Smooth muscle cell (in vitro differentiated cells): ENCODE results near the gene EGFL7. TPM values are rescaled to one million over a fixed set of nuclear protein-coding genes. Genes with fewer than 3 reads are reported as not detected.

Experiments used
- DNase-seq: peaks from one replicate; lab custom pipeline; 2025; ENCODE audit not compliant: unreplicated experiment; lab: John Stamatoyannopoulos, UW
- H2AFZ ChIP-seq: fragments of 200-600 bp; sonication (generic); 2 replicates; pipeline ENCODE4 v1.6.0; 2016; ENCODE audit warnings: antibody characterized with exemption, low read depth, mild to moderate bottlenecking
- H3F3A ChIP-seq: fragments of 200-600 bp; sonication (generic); 2 replicates; pipeline ENCODE4 v1.6.0; 2017; ENCODE audit warnings: antibody characterized with exemption, low read depth
- H3K27ac ChIP-seq: fragments of 200-600 bp; sonication (generic); 2 replicates; pipeline ENCODE4 v1.5.1; 2016; ENCODE audit warnings: low read depth, mild to moderate bottlenecking
- H3K27me3 ChIP-seq: fragments of 200-600 bp; sonication (generic); 2 replicates; pipeline ENCODE4 v1.6.1; 2016; ENCODE audit warnings: low read depth, mild to moderate bottlenecking
- H3K36me3 ChIP-seq: fragments of 200-600 bp; sonication (generic); 2 replicates; pipeline ENCODE4 v1.5.1; 2016; ENCODE audit warnings: low read depth
- H3K4me1 ChIP-seq: fragments of 200-600 bp; sonication (generic); 2 replicates; pipeline ENCODE4 v1.5.1; 2016; ENCODE audit warnings: low read depth
- H3K4me2 ChIP-seq: fragments of 200-600 bp; sonication (generic); 2 replicates; pipeline ENCODE4 v1.6.0; 2016; ENCODE audit warnings: mild to moderate bottlenecking
- H3K4me3 ChIP-seq: fragments of 200-600 bp; sonication (generic); 2 replicates; pipeline ENCODE4 v1.5.1; 2016; ENCODE audit warnings: mild to moderate bottlenecking
- H3K79me2 ChIP-seq: fragments of 200-600 bp; sonication (generic); 2 replicates; pipeline ENCODE4 v1.6.0; 2016; ENCODE audit warnings: low read depth, mild to moderate bottlenecking
- H3K9ac ChIP-seq: fragments of 200-600 bp; sonication (generic); 2 replicates; pipeline ENCODE4 v1.6.0; 2016; ENCODE audit warnings: low read depth
- H3K9me3 ChIP-seq: fragments of 200-600 bp; sonication (generic); replicated peaks from 2 replicates; pipeline ENCODE4 v1.5.1; 2016; ENCODE audit warnings: low read depth
- H4K20me1 ChIP-seq: fragments of 200-600 bp; sonication (generic); 2 replicates; pipeline ENCODE4 v1.6.0; 2016; ENCODE audit warnings: low read depth
- WGBS: methylation state at CpG from one replicate; pipeline ENCODE4 v1.1.7; 2016; ENCODE audit warnings: low lambda C conversion rate; 5-methylcytosine and 5-hydroxymethylcytosine counted together
- polyA plus RNA-seq: library from polyadenylated mRNA; unstranded; fragments of >200 nt; fragmentation: Nextera tagmentation; extraction: Ambion mirVana; gene quantifications from 2 replicates; pipeline ENCODE4 v1.2.1, GENCODE V29; 2016
- total RNA-seq: library from RNA; depleted of rRNA; stranded (reverse); fragments of >200 nt; gene quantifications from 2 replicates; pipeline ENCODE4 v1.2.3, GENCODE V29; 2014
- TF ChIP-seq, protein P1 (sequence below): fragments of 200-600 bp; sonication (generic); IDR thresholded peaks from 2 replicates; pipeline ENCODE4 v1.5.1; 2017; ENCODE audit warnings: borderline replicate concordance, mild to moderate bottlenecking, antibody characterized with exemption; ENCODE audit not compliant: insufficient read depth, poor library complexity, severe bottlenecking

EGFL7 gene
- total and polyA plus RNA-seq, 2 experiments from 2014 or later = 61.8 to 239 TPM

DNA sequence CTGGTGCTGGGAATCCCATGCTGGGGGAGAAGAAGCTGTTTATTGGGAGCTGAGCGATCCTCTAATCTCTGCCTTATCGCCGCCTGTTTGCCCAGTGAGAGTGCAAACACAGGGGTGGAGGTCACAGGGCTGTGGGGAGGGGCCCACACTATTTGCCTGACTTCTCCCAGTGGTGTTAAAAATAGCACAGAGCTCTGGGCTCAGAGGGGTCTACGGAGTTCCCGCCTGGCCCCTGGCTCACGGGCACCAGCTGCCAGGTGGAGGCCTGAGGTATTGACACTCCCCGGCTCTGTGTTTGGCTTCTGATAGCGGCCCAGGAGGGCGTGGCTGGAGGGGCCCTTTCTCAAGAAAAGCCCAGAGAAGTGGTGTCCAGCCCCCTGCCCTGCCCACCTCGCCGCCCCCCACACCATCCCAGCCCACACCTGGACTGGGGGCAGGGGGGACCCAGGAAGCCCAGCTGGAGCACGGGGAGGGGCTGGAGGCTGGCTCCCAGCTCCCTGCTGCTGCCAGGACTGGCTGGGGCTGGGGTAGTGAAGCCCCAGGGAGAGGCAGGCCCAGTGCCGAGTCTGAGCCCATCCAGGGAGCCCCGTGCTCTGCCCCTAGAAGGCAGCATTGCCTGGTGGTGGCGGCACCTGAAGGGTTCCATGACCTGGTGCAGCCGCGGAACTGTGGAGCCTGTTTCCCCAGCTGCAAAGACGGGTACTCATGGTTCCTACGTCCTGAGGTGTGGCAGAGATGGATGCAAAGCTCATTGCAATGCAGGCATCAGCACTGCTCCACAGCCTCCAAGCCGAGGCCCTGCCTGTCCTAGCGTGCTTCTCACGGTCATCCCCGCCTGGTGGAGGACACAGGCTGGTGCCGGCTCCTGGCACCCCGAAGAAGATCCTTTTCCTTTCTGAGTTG lies 35.7 kb upstream of the EGFL7 start:
- H3F3A ChIP-seq = no peaks in the 10 kb centered on the region
- H3K79me2 ChIP-seq = no peaks in the 10 kb centered on the region
- H3K4me3 ChIP-seq = no peak overlapping the region
- H3K4me1 ChIP-seq = no peaks in the 10 kb centered on the region
- no peaks in the 10 kb centered on the region for H4K20me1 ChIP-seq
- 77% methylated on average over 23 of the region's 25 CpGs for WGBS
- no peaks in the 10 kb centered on the region for H3K36me3 ChIP-seq
- no peak for DNase-seq
- H3K9me3 ChIP-seq = no peaks in the 10 kb centered on the region
- no peak overlapping the region for H3K4me2 ChIP-seq
- H3K9ac ChIP-seq = no peak overlapping the region
- TF ChIP-seq, protein P1, sequence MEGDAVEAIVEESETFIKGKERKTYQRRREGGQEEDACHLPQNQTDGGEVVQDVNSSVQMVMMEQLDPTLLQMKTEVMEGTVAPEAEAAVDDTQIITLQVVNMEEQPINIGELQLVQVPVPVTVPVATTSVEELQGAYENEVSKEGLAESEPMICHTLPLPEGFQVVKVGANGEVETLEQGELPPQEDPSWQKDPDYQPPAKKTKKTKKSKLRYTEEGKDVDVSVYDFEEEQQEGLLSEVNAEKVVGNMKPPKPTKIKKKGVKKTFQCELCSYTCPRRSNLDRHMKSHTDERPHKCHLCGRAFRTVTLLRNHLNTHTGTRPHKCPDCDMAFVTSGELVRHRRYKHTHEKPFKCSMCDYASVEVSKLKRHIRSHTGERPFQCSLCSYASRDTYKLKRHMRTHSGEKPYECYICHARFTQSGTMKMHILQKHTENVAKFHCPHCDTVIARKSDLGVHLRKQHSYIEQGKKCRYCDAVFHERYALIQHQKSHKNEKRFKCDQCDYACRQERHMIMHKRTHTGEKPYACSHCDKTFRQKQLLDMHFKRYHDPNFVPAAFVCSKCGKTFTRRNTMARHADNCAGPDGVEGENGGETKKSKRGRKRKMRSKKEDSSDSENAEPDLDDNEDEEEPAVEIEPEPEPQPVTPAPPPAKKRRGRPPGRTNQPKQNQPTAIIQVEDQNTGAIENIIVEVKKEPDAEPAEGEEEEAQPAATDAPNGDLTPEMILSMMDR = no peak
- no peak overlapping the region for H3K27ac ChIP-seq
- no peak overlapping the region for H2AFZ ChIP-seq
- H3K27me3 ChIP-seq = no peaks in the 10 kb centered on the region

DNA sequence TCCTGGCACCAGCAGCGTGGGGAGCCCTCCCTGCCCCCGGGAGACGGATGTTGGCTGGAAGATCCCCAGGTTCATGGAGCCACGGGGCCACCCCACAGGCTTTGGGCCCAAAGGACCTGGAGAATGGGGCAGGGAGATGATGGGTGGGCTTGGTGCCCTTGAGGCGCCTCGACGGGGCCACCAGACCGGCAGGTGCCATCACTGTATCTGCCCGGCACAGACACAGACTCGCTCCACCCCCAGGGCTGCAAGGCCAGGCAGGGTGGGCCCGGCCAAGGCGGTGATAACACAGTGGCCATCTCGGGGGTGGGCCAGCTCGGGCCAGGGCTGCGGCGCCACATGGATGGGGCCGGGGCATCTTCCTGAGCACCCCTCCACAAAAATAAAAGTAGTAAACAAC lies 35.0 kb upstream of the EGFL7 start:
- Histone ChIP-seq H3F3A (no peaks in the 10 kb centered on the region), H3K4me2 (no peak overlapping the region), H3K9me3 (no peaks in the 10 kb centered on the region), H3K27ac (no peak overlapping the region), H3K27me3 (no peaks in the 10 kb centered on the region), H3K4me1 (no peaks in the 10 kb centered on the region), H3K79me2 (no peaks in the 10 kb centered on the region), H4K20me1 (no peaks in the 10 kb centered on the region), H3K9ac (no peak overlapping the region), H3K4me3 (no peak overlapping the region), H2AFZ (no peak overlapping the region), H3K36me3 (no peaks in the 10 kb centered on the region)
- WGBS = 94% methylated on average over 17 of the region's 17 CpGs
- no peak for DNase-seq
- TF ChIP-seq, protein P1 = no peak

DNA sequence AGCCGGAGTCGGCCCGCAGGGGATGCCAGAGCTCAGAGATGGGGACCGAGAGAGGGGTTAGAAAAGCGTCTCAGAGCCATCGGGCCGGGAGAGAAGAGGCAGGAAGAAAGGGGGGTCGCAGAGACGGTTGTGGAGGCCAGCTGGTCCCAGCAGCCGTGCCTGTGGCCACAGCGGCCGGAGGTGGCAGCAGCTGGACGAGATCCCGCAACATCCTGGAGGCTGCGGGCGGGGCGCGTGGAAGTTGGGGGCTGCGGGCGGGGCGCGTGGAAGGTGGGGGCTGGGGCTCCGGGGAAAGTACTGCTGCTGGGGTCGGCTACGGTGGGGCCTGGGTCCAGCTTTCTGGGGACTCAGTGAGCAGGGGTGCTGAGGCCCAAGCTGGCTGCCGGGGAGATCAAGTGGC lies 34.4 kb upstream of the EGFL7 start:
- no peak for DNase-seq
- Histone ChIP-seq H3K4me3 (no peak overlapping the region), H3K4me2 (no peak overlapping the region), H4K20me1 (no peaks in the 10 kb centered on the region), H3F3A (no peaks in the 10 kb centered on the region), H3K4me1 (no peaks in the 10 kb centered on the region), H2AFZ (no peak overlapping the region), H3K9me3 (no peaks in the 10 kb centered on the region), H3K79me2 (no peaks in the 10 kb centered on the region), H3K36me3 (no peaks in the 10 kb centered on the region), H3K9ac (no peak overlapping the region), H3K27me3 (no peaks in the 10 kb centered on the region), H3K27ac (no peak overlapping the region)
- WGBS = 93% methylated on average over 19 of the region's 26 CpGs
- TF ChIP-seq, protein P1 = no peak
